Endothelial cell of umbilical vein (primary cell): ENCODE results near the gene TRIM65.

Experiments used
- EZH2 ChIP-seq: IDR thresholded peaks from 2 replicates; pipeline ENCODE4 v1.6.1; 2012; ENCODE audit warnings: borderline replicate concordance, low read depth, mild to moderate bottlenecking, moderate library complexity, low read length, inconsistent platforms; ENCODE audit not compliant: severe bottlenecking
- FOS ChIP-seq: IDR thresholded peaks from 2 replicates; pipeline ENCODE4 v1.6.1; 2011; ENCODE audit warnings: mild to moderate bottlenecking, low read length, moderate library complexity, borderline replicate concordance; ENCODE audit not compliant: insufficient read depth
- MYC ChIP-seq: IDR thresholded peaks from one replicate; pipeline ENCODE4 v1.6.1; 2011; ENCODE audit warnings: mild to moderate bottlenecking, low read depth, low read length
- POLR2A ChIP-seq: IDR thresholded peaks from 2 replicates; pipeline ENCODE4 v1.6.1; 2012; ENCODE audit warnings: low read depth, mild to moderate bottlenecking, control low read depth, low read length
- TF ChIP-seq, protein P1 (sequence below), 2 donors: IDR thresholded peaks; 1 replicate in 1 of 2; 2 replicates in 1 of 2; pipeline ENCODE4 v1.5.1; 2011; ENCODE audit warnings: low read length in 2 of 2, mild to moderate bottlenecking in 2 of 2, moderate library complexity in 2 of 2, control low read depth in 1 of 2, inconsistent platforms in 1 of 2, low read depth in 1 of 2; ENCODE audit not compliant: insufficient read depth in 1 of 2; ENCODE audit errors: extremely low read depth in 1 of 2
- TF ChIP-seq, protein P2 (sequence below): IDR thresholded peaks from 2 replicates; pipeline ENCODE4 v1.6.1; 2011; ENCODE audit not compliant: insufficient read depth, insufficient read length

DNA sequence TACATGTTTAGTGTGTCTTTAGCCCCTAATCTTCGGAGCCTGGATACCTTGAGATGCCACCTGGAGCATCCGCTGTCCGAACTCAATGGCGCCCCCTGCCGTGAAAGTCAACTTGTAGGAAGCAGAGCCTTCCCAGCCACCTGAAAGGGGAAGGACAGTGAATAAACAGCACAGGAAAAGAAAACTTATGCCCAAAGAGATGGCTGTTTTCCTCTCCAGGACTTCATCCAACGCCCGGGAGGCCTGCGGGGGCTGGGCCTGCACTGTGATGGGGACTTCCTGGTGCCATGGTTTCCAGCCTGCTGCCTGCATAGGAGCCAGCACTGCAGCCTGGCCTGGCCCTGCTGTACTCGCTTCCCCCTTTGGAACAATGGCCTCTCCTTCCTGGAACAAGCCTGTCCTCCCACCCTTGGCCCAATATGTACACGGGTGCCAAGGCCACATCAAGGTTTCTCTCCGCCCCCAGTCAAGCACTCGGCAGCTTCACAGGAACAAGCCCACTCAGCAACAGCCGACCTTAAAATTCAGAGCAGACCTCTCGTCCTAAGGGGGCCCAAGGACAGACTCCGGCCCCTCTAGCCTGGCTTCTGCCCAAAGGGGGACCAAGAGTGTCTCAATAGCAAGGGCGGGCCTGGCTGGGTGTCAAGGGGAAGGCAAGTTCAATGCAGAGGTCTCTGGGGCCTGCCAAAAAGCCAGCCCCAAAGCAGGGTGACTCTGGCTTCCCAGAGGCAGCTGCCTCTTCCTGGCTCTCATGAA, 48.0 kb downstream of the TRIM65 start:
- TF ChIP-seq, protein P1, sequence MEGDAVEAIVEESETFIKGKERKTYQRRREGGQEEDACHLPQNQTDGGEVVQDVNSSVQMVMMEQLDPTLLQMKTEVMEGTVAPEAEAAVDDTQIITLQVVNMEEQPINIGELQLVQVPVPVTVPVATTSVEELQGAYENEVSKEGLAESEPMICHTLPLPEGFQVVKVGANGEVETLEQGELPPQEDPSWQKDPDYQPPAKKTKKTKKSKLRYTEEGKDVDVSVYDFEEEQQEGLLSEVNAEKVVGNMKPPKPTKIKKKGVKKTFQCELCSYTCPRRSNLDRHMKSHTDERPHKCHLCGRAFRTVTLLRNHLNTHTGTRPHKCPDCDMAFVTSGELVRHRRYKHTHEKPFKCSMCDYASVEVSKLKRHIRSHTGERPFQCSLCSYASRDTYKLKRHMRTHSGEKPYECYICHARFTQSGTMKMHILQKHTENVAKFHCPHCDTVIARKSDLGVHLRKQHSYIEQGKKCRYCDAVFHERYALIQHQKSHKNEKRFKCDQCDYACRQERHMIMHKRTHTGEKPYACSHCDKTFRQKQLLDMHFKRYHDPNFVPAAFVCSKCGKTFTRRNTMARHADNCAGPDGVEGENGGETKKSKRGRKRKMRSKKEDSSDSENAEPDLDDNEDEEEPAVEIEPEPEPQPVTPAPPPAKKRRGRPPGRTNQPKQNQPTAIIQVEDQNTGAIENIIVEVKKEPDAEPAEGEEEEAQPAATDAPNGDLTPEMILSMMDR (IDR thresholded peaks at IDR 0.05; ENCODE audit: extremely low read depth in 1 of 2, insufficient read depth in 1 of 2, low read depth in 1 of 2, low read length in 2 of 2) = peak; percentile 75 to 77
- TF ChIP-seq POLR2A (no peak), EZH2 (no peak), FOS (no peak), MYC (no peak)
- TF ChIP-seq, protein P2, sequence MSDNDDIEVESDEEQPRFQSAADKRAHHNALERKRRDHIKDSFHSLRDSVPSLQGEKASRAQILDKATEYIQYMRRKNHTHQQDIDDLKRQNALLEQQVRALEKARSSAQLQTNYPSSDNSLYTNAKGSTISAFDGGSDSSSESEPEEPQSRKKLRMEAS = no peak
